Dermis blood vessel endothelial cell (primary cell): ENCODE measurements around the gene HDAC9. TPM values are rescaled to one million over a fixed set of nuclear protein-coding genes. Genes with fewer than 3 reads are reported as not detected.

Experiments used
- DNase-seq: peaks from one replicate; pipeline ENCODE4 v3.0.0; 2010
- total RNA-seq: library from RNA; depleted of rRNA; stranded (reverse); fragments of >200 nt; gene quantifications from 2 replicates; pipeline ENCODE4 v1.2.3, GENCODE V29; 2014

HDAC9 gene
- total RNA-seq, 1 donor from 2014 or later = 3.9 TPM

GRCh38 chr7:18526368-18526878 lies 30.9 kb downstream of the HDAC9 start:
- no peak for DNase-seq

GRCh38 chr7:18529239-18529638 lies 33.7 kb downstream of the HDAC9 start:
- DNase-seq = no peak

DNA sequence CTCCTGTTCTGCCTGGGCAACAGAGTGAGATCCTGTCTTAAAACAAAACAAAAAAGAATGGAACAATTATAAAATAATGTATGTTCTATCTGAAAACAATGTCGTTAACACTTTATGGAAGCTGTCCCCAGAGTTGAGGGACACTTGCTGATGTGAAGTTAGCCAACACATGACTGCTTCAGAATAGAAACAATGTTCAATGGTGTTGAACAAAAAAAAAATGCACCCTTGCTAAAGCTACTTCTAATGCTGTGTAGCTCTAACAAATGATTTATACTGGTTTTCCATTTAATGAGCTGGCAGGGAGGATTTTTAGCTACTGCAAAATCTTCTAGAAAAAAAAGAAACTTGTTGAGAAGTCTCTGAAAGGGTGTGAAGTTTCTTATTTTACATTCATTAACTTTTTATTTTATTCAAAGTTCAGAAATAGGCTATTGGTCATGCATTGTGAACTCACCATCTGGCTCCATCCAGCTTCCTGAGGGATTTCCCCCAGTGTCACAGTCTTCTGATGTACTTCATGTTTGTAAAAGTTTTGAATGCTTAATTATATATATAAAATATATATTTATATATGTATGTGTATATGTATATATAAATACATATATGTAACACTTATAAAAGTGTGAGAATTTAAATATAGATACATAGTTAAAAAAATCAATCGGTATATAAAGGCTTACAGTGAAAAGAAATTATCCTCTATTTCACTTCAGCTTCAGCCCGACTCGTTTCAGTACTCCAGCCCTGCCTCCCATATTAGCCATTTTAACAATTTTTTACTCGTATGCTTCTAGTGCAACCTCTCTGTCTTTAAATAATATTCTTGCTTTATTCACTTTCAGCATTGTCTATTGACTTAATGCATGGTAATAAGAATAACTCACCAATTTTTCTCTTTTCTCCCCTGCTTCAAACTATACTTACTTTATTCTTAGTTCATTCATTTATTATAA lies 35.0 kb downstream of the HDAC9 start:
- peak; percentile 76 for DNase-seq

DNA sequence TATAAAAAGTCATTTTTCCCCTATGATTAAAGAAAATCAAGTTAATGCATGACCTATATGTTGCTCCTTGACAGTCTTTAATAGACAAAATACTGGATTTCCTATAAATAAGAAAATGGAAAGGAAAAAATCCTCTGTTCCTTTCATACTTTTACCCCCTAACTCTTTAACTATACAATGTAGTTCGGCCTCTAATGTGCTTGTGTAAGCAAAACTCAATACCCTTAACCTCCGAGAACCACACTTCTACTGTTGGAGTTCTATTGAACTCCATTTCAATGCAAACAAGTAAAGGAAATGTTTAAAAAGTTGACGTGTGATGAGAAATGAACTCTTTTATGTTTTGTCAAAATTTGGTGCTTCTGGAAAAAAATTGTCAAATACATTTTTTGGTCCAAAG lies 36.0 kb downstream of the HDAC9 start:
- DNase-seq = no peak

DNA sequence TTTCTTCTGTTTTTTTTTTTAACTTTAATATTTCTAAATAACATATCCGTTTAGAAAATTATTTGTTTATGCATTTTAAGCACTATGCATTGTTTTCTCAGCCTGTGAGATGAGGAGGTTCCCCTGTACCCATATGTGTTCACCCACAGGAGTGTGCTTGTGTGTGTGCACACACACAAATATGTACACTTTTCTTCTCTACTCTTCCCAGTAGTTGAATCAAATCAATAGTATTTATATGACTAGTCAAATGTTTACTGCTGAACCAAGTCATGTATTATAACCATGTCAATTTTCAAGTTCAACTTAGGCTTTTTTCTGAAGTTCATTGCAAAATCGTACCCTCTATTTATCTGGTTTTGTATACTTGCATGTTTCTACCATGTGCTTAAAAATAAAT lies 37.3 kb downstream of the HDAC9 start:
- DNase-seq = no peak

DNA sequence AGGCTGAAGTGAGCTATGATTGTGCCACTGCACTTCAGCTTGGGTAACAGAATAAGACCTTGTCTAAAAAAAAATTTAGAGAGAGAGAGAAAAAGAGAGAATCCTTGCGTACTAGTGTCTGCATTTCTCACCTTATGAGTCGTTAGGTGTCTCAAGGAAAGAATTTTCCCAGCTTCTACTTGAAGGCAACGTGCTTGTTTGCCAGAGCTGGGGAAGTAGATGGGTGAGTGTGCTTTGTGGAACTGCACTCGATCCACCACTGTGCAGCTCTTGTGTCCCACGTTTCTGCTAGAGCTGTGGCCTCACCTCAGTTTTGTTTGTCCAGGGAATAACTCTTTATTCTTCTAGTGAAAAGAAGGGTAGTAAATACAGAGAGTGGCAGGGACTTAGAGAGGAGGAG lies 38.9 kb downstream of the HDAC9 start:
- DNase-seq = no peak

DNA sequence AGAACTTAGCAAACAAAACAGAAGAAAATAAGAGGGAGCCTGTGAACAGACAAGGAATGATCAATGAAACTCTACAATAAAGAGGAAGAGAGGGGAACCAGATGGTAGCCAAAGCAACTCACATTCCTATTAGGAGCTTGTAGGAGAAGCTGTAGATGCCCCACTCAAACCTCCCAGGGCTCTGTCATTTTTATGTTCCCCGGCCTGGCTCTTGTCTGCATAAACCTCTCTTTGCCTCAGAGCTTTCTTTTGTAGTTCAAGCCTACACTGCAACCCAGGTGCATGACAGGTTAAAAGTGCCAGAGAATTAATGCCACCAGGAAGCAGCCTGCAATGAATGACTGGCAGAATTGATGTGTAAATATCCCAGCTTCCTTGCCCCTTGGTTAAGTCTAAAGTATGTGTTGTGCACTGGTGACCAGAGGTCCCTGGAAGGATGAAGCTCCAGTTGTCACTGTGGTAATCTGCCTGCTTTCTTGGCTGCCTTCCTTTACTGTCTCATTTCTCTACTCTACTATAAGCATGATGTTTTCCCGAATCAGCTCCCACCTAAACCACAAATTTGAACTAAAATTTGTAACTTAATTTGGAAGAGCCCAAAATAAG lies 40.4 kb downstream of the HDAC9 start:
- no peak for DNase-seq

DNA sequence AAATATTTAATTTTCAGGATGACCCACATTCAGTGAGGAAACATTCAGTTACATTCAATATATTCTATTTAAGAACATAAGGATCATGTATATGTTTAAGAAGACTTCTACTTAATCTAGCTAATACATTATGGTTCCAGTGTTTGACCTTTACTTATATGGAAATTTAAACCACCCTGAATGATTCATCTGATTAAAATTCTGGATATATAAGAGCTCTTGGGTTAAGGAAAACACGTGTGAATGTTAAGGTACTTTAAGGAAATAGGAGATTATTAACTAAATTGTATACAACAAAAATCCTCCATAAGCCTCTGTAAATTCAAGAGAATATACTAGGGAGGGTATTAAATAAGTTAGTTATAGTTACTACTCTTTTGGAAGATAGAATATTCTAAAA lies 40.9 kb downstream of the HDAC9 start:
- DNase-seq = no peak

GRCh38 chr7:18538554-18539250 lies 43.2 kb downstream of the HDAC9 start:
- no peak for DNase-seq

DNA sequence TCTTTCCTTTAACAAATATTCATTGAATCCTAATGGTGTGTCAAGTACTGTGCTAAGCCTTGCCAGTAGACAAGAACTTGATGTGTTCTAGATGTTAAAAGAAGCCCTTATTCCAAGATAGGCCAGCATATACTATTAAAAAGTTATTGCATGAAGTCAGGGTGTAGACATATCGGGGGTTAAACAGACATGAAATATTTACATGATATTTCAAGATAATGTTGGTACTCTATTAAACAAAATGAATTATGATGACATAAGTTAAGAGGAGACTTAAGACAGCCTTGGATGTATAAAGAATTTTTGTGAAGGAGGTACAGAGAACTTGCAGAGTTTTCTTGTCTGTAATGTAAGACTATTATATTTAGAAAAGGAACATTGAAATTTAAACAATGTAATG lies 44.8 kb downstream of the HDAC9 start:
- DNase-seq = no peak

DNA sequence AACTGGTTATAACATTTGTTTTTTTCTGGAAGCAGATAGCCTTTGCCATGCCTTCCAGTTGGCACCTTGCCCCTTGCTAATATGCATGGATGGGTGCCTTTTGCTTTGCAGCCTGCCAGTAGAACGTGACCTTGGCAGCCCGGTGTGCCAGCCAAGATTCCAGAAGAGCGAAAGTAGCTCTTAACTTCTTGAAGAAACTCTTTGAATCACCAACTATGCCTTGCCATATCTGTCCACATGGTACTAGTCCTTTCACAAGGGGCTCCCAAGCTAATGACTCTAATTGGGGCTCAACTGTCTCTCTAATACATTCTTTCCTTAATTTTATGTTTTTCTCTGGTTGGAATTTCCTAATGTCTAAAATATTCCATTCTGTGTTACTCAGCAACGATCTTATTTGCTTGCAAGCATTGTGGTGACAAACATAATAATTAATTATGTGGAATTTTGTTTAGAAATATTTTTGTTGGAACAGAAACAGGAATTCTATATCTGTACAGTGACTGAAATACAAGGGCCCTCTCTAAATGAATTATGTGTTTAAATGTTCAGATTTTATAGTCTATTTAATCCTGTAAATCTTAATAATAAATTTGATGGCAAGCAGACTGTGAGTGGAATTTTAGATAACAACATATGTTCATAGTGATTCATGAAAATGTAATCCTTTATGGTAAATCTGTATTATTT lies 45.8 kb downstream of the HDAC9 start:
- peak; percentile 49 for DNase-seq

GRCh38 chr7:18541871-18542212 lies 46.3 kb downstream of the HDAC9 start:
- DNase-seq = no peak

- DNase-seq = no peak
Measured at GRCh38 chr7:18546576-18546975, 51.0 kb downstream of the HDAC9 start.

DNA sequence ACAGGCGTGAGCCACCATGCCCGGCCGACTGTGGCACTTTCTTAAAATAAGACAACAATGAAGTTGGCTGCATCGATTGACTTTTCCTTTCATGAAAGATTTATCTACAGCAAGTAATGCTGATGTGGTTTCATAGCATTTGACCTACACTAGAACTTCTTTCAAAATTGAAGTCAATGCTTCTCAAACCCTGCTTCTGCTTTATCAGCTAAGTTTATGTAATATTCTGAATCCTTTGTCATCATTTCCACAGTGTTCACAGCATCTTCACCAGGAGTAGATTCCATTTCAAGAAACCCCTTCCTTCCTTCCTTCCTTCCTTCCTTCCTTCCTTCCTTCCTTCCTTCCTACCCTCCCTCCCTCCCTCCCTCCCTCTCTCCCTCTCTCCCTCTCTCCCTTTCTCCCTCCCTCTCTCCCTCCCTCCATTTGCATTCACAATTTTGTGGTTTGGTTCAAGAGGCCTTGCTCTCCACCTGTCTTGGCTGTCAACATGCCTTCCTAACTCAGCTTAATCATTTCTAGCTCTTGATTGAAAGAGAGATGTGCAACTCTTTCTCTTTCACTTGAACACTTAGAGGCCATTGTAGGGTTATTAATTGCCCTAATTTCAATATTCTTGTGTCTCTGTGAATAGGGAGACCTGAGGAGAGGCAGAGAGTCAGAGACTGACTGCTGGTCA lies 52.1 kb downstream of the HDAC9 start:
- DNase-seq = no peak

DNA sequence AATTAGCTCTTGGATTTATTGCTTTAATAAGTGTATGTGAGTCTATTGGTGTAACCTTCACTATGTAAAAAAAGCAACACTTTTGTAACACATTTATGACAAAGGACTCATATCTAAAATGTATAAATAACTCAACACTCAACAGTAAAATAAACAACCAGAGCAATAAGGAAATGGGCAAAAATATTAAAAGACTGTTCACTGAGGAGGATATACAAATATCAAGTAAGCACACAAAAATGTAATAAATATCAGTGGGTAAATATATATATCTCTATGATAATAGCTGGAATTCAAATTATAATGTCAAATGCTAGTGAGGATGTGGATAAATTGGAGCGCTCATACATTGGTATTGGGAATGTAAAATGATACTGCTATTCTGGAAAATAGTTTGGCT lies 53.0 kb downstream of the HDAC9 start:
- no peak for DNase-seq

GRCh38 chr7:18550574-18550973 lies 55.0 kb downstream of the HDAC9 start:
- no peak for DNase-seq

GRCh38 chr7:18552316-18552916 lies 56.9 kb downstream of the HDAC9 start:
- DNase-seq = peak; percentile 35

- DNase-seq = peak; percentile 50
Measured at GRCh38 chr7:18552943-18553604, 57.5 kb downstream of the HDAC9 start.

DNA sequence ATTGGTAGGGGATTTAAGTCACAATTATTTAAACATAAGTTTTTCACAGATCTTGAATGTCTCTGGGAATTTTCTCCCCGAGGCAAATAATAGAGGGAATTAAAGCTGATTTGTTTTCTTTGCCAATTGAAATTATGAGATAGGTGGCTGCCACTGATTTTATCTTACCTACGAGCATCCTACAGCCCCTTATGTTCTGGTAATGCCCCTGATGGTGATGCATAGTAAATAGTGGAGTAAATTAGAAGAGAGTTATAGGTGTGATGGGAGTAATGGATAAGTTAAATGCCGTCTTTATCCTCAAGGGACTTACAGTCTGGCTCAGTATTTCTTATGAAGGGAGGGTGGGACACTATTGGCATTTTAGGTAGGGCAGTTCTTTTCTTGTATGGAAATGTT lies 58.1 kb downstream of the HDAC9 start:
- DNase-seq = no peak

DNA sequence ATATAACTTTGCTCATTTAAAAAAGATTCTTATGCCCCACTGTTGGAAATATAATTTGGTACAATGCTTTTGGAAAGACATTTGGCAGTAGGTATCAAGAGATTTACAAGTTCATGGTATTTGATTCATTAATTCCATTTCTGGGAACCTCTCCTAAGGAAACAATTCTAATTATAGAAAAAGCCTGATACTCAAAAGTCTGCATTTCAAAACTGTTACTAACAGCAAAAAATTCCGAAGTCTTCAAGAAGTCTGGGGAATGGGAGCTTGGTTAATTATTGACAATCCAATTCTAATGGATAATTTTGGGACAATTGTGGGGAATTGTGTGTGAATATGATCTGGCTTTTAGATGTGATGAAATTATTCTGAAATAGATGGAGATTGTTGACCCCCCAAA lies 59.6 kb downstream of the HDAC9 start:
- DNase-seq = no peak

DNA sequence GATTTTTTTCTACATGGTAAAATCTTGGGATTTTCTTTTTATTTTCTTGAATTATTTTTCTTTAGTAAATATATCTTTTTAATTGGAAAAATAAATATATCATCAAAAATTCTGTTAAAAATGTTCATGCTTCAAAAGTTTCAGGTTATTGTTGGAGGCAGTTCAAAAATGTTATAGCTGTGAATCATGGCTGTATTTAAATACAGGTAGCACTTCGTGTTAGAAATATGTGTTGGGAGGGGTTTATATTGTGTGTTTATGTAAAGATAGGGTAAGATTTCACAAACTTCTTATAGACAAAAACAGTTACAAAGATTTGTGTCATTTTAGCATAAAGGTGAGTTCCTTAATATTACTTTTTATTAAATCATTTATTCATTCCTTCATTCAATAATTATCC lies 60.4 kb downstream of the HDAC9 start:
- no peak for DNase-seq
